Stomach (tissue), 4 donors: ENCODE measurements around the gene RGS6.

Experiments
- CTCF ChIP-seq, 7 experiments: fragments of 450-650 bp in 4 of 7; fragments of 200-600 bp in 3 of 7; sonication (generic) in 3 of 7; IDR thresholded peaks; one replicate each; pipeline ENCODE4 v1.5.1; 2016 to 2019; ENCODE audit warnings: antibody characterized with exemption in 7 of 7, control low read depth in 2 of 7, mild to moderate bottlenecking in 1 of 7
- POLR2A ChIP-seq, 4 donors: fragments of 450-650 bp; IDR thresholded peaks; one replicate each; pipeline ENCODE4 v1.6.1; 2016; ENCODE audit warnings: antibody characterized with exemption in 4 of 4, control low read depth in 2 of 4, mild to moderate bottlenecking in 1 of 4, moderate library complexity in 1 of 4
- POLR2AphosphoS5 ChIP-seq, 3 donors: sonication (generic); formaldehyde crosslinking; IDR thresholded peaks; one replicate each; pipeline ENCODE4 v1.6.1; 2016; ENCODE audit warnings: antibody characterized with exemption in 3 of 3

DNA sequence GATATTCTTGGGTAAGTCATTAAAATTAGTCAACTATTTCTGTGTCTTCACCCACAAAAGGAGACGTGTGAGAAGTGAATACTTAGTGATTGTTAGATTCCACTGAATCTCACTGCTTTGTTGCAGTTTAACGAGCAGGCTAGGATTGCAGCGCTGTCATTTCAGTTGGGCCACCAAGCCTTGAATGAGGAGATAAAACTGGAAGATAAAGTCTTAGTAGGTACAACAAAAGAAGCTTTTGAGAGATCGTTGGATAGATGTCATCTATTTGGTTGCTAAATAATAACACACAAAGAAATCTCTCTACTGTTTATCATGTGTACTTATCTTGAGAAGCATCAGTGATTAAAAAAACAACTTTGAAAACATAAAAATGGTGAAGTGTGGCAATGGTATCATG lies 132.3 kb downstream of the RGS6 start:
- TF ChIP-seq POLR2AphosphoS5 (IDR thresholded peaks at IDR 0.05) (no peak), POLR2A (IDR thresholded peaks at IDR 0.05) (no peak), CTCF (IDR thresholded peaks at IDR 0.05) (no peak)
